Measurements from ENCODE around the gene SHROOM1.

DNA sequence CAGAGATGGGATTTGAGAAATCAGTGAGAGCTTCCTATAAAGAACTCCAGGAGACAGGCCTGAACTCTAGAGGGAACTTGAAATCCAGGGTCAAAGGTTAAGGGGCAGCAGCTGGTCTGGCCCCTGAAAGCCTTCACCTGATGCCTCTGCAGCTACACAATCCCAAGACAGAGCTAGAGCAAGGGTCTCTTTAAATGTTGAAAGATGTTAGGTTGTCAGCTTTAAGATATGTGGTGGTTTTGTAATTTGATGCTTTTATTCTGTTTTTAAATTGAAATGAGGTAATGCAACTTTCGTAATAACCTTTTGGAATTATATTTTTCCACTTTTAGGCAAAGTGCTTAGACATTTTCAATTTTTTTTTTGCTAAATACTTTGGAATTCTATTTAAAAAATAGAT lies 15.0 kb downstream of the SHROOM1 start:
- TF ChIP-seq, protein P1, sequence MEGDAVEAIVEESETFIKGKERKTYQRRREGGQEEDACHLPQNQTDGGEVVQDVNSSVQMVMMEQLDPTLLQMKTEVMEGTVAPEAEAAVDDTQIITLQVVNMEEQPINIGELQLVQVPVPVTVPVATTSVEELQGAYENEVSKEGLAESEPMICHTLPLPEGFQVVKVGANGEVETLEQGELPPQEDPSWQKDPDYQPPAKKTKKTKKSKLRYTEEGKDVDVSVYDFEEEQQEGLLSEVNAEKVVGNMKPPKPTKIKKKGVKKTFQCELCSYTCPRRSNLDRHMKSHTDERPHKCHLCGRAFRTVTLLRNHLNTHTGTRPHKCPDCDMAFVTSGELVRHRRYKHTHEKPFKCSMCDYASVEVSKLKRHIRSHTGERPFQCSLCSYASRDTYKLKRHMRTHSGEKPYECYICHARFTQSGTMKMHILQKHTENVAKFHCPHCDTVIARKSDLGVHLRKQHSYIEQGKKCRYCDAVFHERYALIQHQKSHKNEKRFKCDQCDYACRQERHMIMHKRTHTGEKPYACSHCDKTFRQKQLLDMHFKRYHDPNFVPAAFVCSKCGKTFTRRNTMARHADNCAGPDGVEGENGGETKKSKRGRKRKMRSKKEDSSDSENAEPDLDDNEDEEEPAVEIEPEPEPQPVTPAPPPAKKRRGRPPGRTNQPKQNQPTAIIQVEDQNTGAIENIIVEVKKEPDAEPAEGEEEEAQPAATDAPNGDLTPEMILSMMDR (conservative IDR thresholded peaks at IDR 0.05 in 1 of 2, IDR thresholded peaks at IDR 0.05 in 1 of 2; ENCODE audit: low read depth in 1 of 2, low read length in 2 of 2) = no peak
- no peak for TF ChIP-seq EZH2 (IDR thresholded peaks at IDR 0.05; ENCODE audit: low read length, missing control alignments)
